Kidney (tissue), 14 donors: ENCODE data around the gene GRM2. TPM values are rescaled to one million over a fixed set of nuclear protein-coding genes. Genes with fewer than 3 reads are reported as not detected.
"Not testable (repeated sequence)": the region's sequence is repeated elsewhere in the genome, so short reads cannot be mapped to it uniquely, and the experiment has no call there.

ENCODE experiments used
- DNase-seq, 5 donors: peaks; one replicate each; pipeline ENCODE4 v3.0.0-alpha.2; 2013 to 2020
- FAIRE-seq: peaks from 2 replicates; lab custom pipeline; 2012; peaks lifted over from hg19 to GRCh38; lab: Jason Lieb, UNC
- H3K27ac ChIP-seq, 2 donors: one replicate each; pipeline ENCODE4 v1.7.0; 2013; ENCODE audit warnings: low read depth in 2 of 2, low read length in 2 of 2, inconsistent platforms in 1 of 2
- H3K27me3 ChIP-seq: one replicate; pipeline ENCODE4 v1.7.1; 2013; ENCODE audit warnings: low read length, inconsistent platforms; ENCODE audit not compliant: control insufficient read depth, insufficient read depth
- H3K36me3 ChIP-seq, 3 donors: one replicate each; pipeline versions ENCODE4 v1.7.0 to v1.7.1; 2013; ENCODE audit warnings: low read length in 3 of 3, control low read depth in 1 of 3, inconsistent platforms in 1 of 3; ENCODE audit not compliant: insufficient read depth in 3 of 3, control insufficient read depth in 2 of 3
- H3K4me1 ChIP-seq, 3 donors: one replicate each; pipeline versions ENCODE4 v1.7.0 to v1.7.1; 2013; ENCODE audit warnings: low read length in 3 of 3, inconsistent platforms in 1 of 3, low read depth in 1 of 3; ENCODE audit not compliant: control insufficient read depth in 2 of 3, insufficient read depth in 2 of 3
- H3K4me3 ChIP-seq, 3 donors: one replicate each; pipeline versions ENCODE4 v1.7.0 to v1.8.1; 2013; ENCODE audit warnings: low read length in 3 of 3, control low read depth in 1 of 3, inconsistent platforms in 1 of 3
- H3K9ac ChIP-seq, 3 donors: one replicate each; pipeline versions ENCODE4 v1.7.0 to v1.7.1; 2013; ENCODE audit warnings: low read length in 3 of 3, control low read depth in 1 of 3, inconsistent platforms in 1 of 3
- H3K9me3 ChIP-seq, 3 donors: one replicate each; pipeline versions ENCODE4 v1.7.0 to v1.7.1; 2013; ENCODE audit warnings: low read length in 3 of 3, control low read depth in 1 of 3, inconsistent platforms in 1 of 3; ENCODE audit not compliant: control insufficient read depth in 2 of 3, insufficient read depth in 1 of 3
- CTCF ChIP-seq: IDR thresholded peaks from 3 replicates; pipeline ENCODE4 v1.5.1; 2012; ENCODE audit warnings: mild to moderate bottlenecking, moderate library complexity, borderline replicate concordance; ENCODE audit not compliant: insufficient read depth; ENCODE audit errors: extremely low read depth
- intact Hi-C: fragments of 100-400 bp; cut with DNase I; formaldehyde crosslinking; loops from one replicate; pipeline ENCODE4 v1.11.1; 2022
- polyA plus RNA-seq: library from polyadenylated mRNA; stranded (reverse); fragments of 350-450 nt; fragmentation: Illumina TruSeq; extraction: RNeasy Lipid Tissue Mini Kit (QIAGEN cat#74804); gene quantifications from one replicate; pipeline ENCODE4 v1.2.3, GENCODE V29; 2014; ENCODE audit warnings: low read depth, low replicate concordance; ENCODE audit not compliant: insufficient read depth
- total RNA-seq: library from RNA; stranded (reverse); fragmentation: NEBNext Ultra II Directional; extraction: Animal tissue kit (Norgen Biotek cat#: 25700); gene quantifications from one replicate; pipeline ENCODE4 v1.2.1, GENCODE V29; 2021
- donor health status: control.
- donor health status: control.
- donor health status: control.
- donor health status: control.
- donor health status: control.
- donor health status: DM: yes; HTN: yes; CAD: no.
- donor health status: Normal renal cell carcinoma (clear cell type).

The GRM2 gene
- total and polyA plus RNA-seq, 2 donors from 2014 or later, result 0.57 TPM; not detected in 1

GRCh38 chr3:51735039-51735438 is 28.2 kb downstream of the GRM2 start:
- peaks cover 0 to 4% (median 0%) of the 10 kb centered on the region in 3 donors for H3K4me1 ChIP-seq
- no peak overlapping the region for H3K4me3 ChIP-seq
- H3K9ac ChIP-seq, result no peak overlapping the region
- no peak for DNase-seq
- intact Hi-C loops, result no loop called here
- no peak overlapping the region for H3K27ac ChIP-seq
- H3K36me3 ChIP-seq, result no peaks in the 10 kb centered on the region
- no peak for TF ChIP-seq CTCF
- no peak for FAIRE-seq
- H3K9me3 ChIP-seq, result no peaks in the 10 kb centered on the region
- no peaks in the 10 kb centered on the region for H3K27me3 ChIP-seq

GRCh38 chr3:51735950-51736349 is 29.1 kb downstream of the GRM2 start:
- Histone ChIP-seq H3K4me3 (no peak overlapping the region), H3K36me3 (no peaks in the 10 kb centered on the region), H3K4me1 (peaks cover 0 to 4% (median 0%) of the 10 kb centered on the region in 3 donors), H3K9ac (no peak overlapping the region), H3K9me3 (no peaks in the 10 kb centered on the region), H3K27ac (no peak overlapping the region), H3K27me3 (no peaks in the 10 kb centered on the region)
- FAIRE-seq (no peak), DNase-seq (no peak)
- intact Hi-C loops, result no loop called here
- no peak for TF ChIP-seq CTCF

- Histone ChIP-seq H3K9me3 (no peaks in the 10 kb centered on the region), H3K4me3 (no peak overlapping the region), H3K4me1 (peaks cover 0 to 4% (median 0%) of the 10 kb centered on the region in 3 donors), H3K36me3 (no peaks in the 10 kb centered on the region), H3K9ac (no peak overlapping the region), H3K27me3 (no peaks in the 10 kb centered on the region), H3K27ac (no peak overlapping the region)
- DNase-seq (no peak), FAIRE-seq (no peak)
- no peak for TF ChIP-seq CTCF
- intact Hi-C loops, result no loop called here
These were observed 32.2 kb downstream of the GRM2 start for GRCh38 chr3:51739110-51739509.

GRCh38 chr3:51742320-51742719 is 35.5 kb downstream of the GRM2 start:
- H3K4me1 ChIP-seq, H3K9me3 ChIP-seq, H3K27me3 ChIP-seq, DNase-seq, H3K27ac ChIP-seq, H3K4me3 ChIP-seq, H3K9ac ChIP-seq, intact Hi-C loops, FAIRE-seq, H3K36me3 ChIP-seq: not testable (repeated sequence)

- H3K4me3 ChIP-seq, H3K4me1 ChIP-seq, intact Hi-C loops, DNase-seq, H3K9me3 ChIP-seq, FAIRE-seq, H3K36me3 ChIP-seq, H3K9ac ChIP-seq, H3K27me3 ChIP-seq, H3K27ac ChIP-seq: not testable (repeated sequence)
These were observed 36.1 kb downstream of the GRM2 start for GRCh38 chr3:51742978-51743377.
